GM23338 (cell line): ENCODE data around the gene TTLL13. TPM values are rescaled to one million over a fixed set of nuclear protein-coding genes. Genes with fewer than 3 reads are reported as not detected.

ENCODE experiments used
- ATAC-seq: fragments of 200-7000 bp; cut with Tn5 transposase; 3 replicates; pipeline ENCODE4 v1.9.1; 2020
- DNase-seq: peaks from one replicate; pipeline ENCODE4 v3.0.0-alpha.2; 2015; ENCODE audit warnings: low spot score
- H2AFZ ChIP-seq: fragments of 200-600 bp; sonication (generic); 2 replicates; pipeline ENCODE4 v1.8.0; 2016; ENCODE audit warnings: antibody characterized with exemption, mild to moderate bottlenecking, moderate library complexity
- H3F3A ChIP-seq: fragments of 200-600 bp; sonication (generic); replicated peaks from 2 replicates; pipeline ENCODE4 v1.8.0; 2017; ENCODE audit warnings: antibody characterized with exemption, mixed run types, low read depth
- H3K27ac ChIP-seq: fragments of 200-600 bp; sonication (generic); 2 replicates; pipeline ENCODE4 v1.6.1; 2016; ENCODE audit warnings: low read depth
- H3K27me3 ChIP-seq: fragments of 200-600 bp; sonication (generic); 2 replicates; pipeline ENCODE4 v1.8.0; 2016; ENCODE audit warnings: mild to moderate bottlenecking, mixed run types, moderate library complexity; ENCODE audit not compliant: insufficient read depth
- H3K36me3 ChIP-seq: fragments of 200-600 bp; sonication (generic); 2 replicates; pipeline ENCODE4 v1.8.0; 2016; ENCODE audit warnings: mild to moderate bottlenecking; ENCODE audit not compliant: insufficient read depth
- H3K4me1 ChIP-seq: fragments of 200-600 bp; sonication (generic); 2 replicates; pipeline ENCODE4 v1.8.0; 2016; ENCODE audit warnings: mild to moderate bottlenecking, moderate library complexity; ENCODE audit not compliant: insufficient read depth
- H3K4me2 ChIP-seq: fragments of 200-600 bp; sonication (generic); 2 replicates; pipeline ENCODE4 v1.7.1; 2017; ENCODE audit warnings: mixed run types
- H3K4me3 ChIP-seq: fragments of 200-600 bp; sonication (generic); 2 replicates; pipeline ENCODE4 v1.6.1; 2016; ENCODE audit warnings: mixed run types
- H3K79me2 ChIP-seq: fragments of 200-600 bp; sonication (generic); replicated peaks from 2 replicates; pipeline ENCODE4 v1.8.0; 2017; ENCODE audit warnings: mild to moderate bottlenecking; ENCODE audit not compliant: insufficient read depth
- H3K9me2 ChIP-seq: fragments of 200-600 bp; sonication (generic); 2 replicates; pipeline ENCODE4 v1.8.0; 2017; ENCODE audit not compliant: insufficient read depth
- H4K20me1 ChIP-seq: fragments of 200-600 bp; sonication (generic); replicated peaks from 2 replicates; pipeline ENCODE4 v1.8.0; 2017; ENCODE audit warnings: mild to moderate bottlenecking; ENCODE audit not compliant: insufficient read depth
- H3K27ac Mint-ChIP-seq: 2 replicates; pipeline ENCODE4 v1.8.0; 2020; ENCODE audit warnings: inconsistent platforms, mild to moderate bottlenecking, moderate library complexity, mixed read lengths
- H3K27me3 Mint-ChIP-seq: 3 replicates; pipeline ENCODE4 v1.8.0; 2022; ENCODE audit warnings: low read depth, mild to moderate bottlenecking, moderate library complexity, mixed read lengths, inconsistent platforms; ENCODE audit not compliant: insufficient read depth, poor library complexity
- H3K36me3 Mint-ChIP-seq: 3 replicates; pipeline ENCODE4 v1.8.0; 2021; ENCODE audit warnings: low read depth, mild to moderate bottlenecking, inconsistent platforms, moderate library complexity, mixed read lengths
- H3K4me1 Mint-ChIP-seq: 3 replicates; pipeline ENCODE4 v1.8.0; 2020; ENCODE audit warnings: mild to moderate bottlenecking, inconsistent platforms, mixed read lengths
- H3K4me3 Mint-ChIP-seq: 3 replicates; pipeline ENCODE4 v1.8.0; 2021; ENCODE audit warnings: moderate library complexity, mild to moderate bottlenecking, inconsistent platforms, mixed read lengths
- H3K9me3 Mint-ChIP-seq: 3 replicates; pipeline ENCODE4 v1.8.0; 2020; ENCODE audit warnings: moderate library complexity, mild to moderate bottlenecking, inconsistent platforms, mixed read lengths
- CREB1 ChIP-seq: fragments of 250-450 bp; sonication (Bioruptor Pico); IDR thresholded peaks from 2 replicates; pipeline ENCODE4 v1.5.0; 2020; ENCODE audit warnings: low read depth, mild to moderate bottlenecking, moderate library complexity
- EZH2 ChIP-seq: fragments of 200-600 bp; sonication (generic); IDR thresholded peaks from one replicate; pipeline ENCODE4 v1.8.0; 2017; ENCODE audit warnings: antibody characterized with exemption, mild to moderate bottlenecking, low read depth; ENCODE audit not compliant: unreplicated experiment
- EZH2phosphoT487 ChIP-seq: fragments of 200-600 bp; sonication (generic); IDR thresholded peaks from one replicate; pipeline ENCODE4 v1.8.1; 2018; ENCODE audit warnings: antibody characterized with exemption; ENCODE audit not compliant: unreplicated experiment
- JUNB ChIP-seq: IDR thresholded peaks from one replicate; pipeline ENCODE4 v1.6.1; 2016; ENCODE audit warnings: antibody characterized with exemption; ENCODE audit not compliant: unreplicated experiment
- NANOG ChIP-seq: IDR thresholded peaks from 2 replicates; pipeline ENCODE4 v1.6.1; 2016; ENCODE audit warnings: antibody characterized with exemption, borderline replicate concordance
- POLR2AphosphoS5 ChIP-seq: IDR thresholded peaks from 2 replicates; pipeline ENCODE4 v1.6.1; 2016; ENCODE audit warnings: antibody characterized with exemption, low read depth
- STAT1 ChIP-seq: IDR thresholded peaks from one replicate; pipeline ENCODE4 v1.6.1; 2016; ENCODE audit warnings: antibody characterized with exemption; ENCODE audit not compliant: unreplicated experiment
- ZNF114 ChIP-seq: fragments of 250-450 bp; sonication (Bioruptor Pico); IDR thresholded peaks from 2 replicates; pipeline ENCODE4 v1.5.0; 2020; ENCODE audit warnings: mild to moderate bottlenecking, moderate library complexity
- ZNF331 ChIP-seq: fragments of 250-450 bp; sonication (Bioruptor Pico); IDR thresholded peaks from 2 replicates; pipeline ENCODE4 v1.5.0; 2020; ENCODE audit warnings: low read depth, mild to moderate bottlenecking, moderate library complexity
- ZNF462 ChIP-seq: fragments of 250-450 bp; sonication (Bioruptor Pico); IDR thresholded peaks from 2 replicates; pipeline ENCODE4 v1.5.0; 2020; ENCODE audit warnings: mild to moderate bottlenecking, moderate library complexity
- polyA plus RNA-seq: library from polyadenylated mRNA; unstranded; fragments of >200 nt; fragmentation: Nextera tagmentation; extraction: Ambion mirVana; gene quantifications from 2 replicates; pipeline ENCODE4 v1.2.1, GENCODE V29; 2016
- total RNA-seq: library from RNA; depleted of rRNA; stranded (reverse); fragments of >200 nt; shearing (Covaris generic); gene quantifications from 2 replicates; pipeline ENCODE4 v1.2.3, GENCODE V29; 2014
- TF ChIP-seq, protein P1 (sequence below), 2 experiments: fragments of 200-600 bp in 1 of 2; sonication (generic) in 1 of 2; conservative IDR thresholded peaks; 2 replicates each; pipeline versions ENCODE4 v1.5.1 to v1.6.1; 2016 to 2017; ENCODE audit warnings: antibody characterized with exemption in 2 of 2, low read depth in 2 of 2, mild to moderate bottlenecking in 2 of 2, moderate library complexity in 1 of 2
- TF ChIP-seq, protein P2 (sequence below): IDR thresholded peaks from 2 replicates; pipeline ENCODE4 v1.6.1; 2016; ENCODE audit warnings: antibody characterized with exemption

The TTLL13 gene
- total and polyA plus RNA-seq, 2 experiments from 2014 or later: not detected

DNA sequence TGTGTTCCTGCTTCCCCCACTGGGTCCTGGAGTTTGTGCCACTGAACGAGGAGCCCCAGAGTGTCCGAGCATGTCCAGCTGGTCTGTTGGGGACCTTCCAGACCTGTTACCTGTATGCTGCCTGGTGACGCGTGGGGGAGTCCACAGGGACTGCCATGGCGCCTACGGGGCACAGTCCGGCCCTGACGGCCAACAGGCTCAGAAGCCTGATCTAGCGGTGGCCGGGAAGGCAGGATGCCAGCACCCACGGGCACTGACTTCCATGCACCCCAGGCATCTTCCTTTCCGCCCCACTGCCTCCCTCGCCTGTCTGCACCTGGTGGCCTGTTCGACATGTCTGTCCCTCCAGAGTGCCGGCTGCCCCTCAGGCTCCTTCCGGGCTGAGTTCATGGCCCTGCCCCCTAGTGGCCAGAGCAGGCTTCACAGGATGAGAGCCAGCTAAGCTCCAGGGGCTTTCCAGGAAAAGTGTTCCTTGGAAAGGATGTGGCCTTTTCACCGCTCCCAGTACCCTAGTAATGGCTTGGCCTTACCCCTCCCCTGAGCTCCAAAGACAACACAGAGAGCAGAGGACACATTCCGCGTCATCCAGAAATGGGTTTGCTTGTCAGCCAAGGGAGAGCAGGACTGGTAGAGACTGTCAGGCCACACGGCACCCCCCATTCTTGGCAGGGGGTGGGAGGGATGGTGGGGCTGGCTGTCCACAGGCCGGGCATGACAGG, 51.8 kb downstream of the TTLL13 start:
- peaks cover 6% of the 10 kb centered on the region; the same call in 1 of the 2 replicates for H3K4me1 ChIP-seq
- TF ChIP-seq CREB1 (CRISPR knock-in tag) (peak; percentile 16; the same call in 1 of the 2 replicates), ZNF331 (CRISPR knock-in tag) (no peak), POLR2AphosphoS5 (peak; percentile 48; the same call in 1 of the 2 replicates)
- TF ChIP-seq, protein P1, sequence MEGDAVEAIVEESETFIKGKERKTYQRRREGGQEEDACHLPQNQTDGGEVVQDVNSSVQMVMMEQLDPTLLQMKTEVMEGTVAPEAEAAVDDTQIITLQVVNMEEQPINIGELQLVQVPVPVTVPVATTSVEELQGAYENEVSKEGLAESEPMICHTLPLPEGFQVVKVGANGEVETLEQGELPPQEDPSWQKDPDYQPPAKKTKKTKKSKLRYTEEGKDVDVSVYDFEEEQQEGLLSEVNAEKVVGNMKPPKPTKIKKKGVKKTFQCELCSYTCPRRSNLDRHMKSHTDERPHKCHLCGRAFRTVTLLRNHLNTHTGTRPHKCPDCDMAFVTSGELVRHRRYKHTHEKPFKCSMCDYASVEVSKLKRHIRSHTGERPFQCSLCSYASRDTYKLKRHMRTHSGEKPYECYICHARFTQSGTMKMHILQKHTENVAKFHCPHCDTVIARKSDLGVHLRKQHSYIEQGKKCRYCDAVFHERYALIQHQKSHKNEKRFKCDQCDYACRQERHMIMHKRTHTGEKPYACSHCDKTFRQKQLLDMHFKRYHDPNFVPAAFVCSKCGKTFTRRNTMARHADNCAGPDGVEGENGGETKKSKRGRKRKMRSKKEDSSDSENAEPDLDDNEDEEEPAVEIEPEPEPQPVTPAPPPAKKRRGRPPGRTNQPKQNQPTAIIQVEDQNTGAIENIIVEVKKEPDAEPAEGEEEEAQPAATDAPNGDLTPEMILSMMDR (conservative IDR thresholded peaks at IDR 0.05; ENCODE audit: low read depth in 2 of 2): peak; percentile 85 to 96
- H3K9me3 Mint-ChIP-seq: no peaks in the 10 kb centered on the region
- peaks cover 16% of the 10 kb centered on the region for H3K4me1 Mint-ChIP-seq
- no peak overlapping the region for H3K4me3 ChIP-seq
- no peak overlapping the region for H3K4me2 ChIP-seq
- peak overlapping the region; percentile 70; the same call in 1 of the 2 replicates for H2AFZ ChIP-seq
- ATAC-seq: peak; percentile 94
- no peaks in the 10 kb centered on the region for H3K79me2 ChIP-seq
- no peaks in the 10 kb centered on the region for H3F3A ChIP-seq
- no peaks in the 10 kb centered on the region for H3K9me2 ChIP-seq
- peak; percentile 95 for DNase-seq
- H3K27me3 Mint-ChIP-seq: peaks cover 2% of the 10 kb centered on the region
- no peak overlapping the region for H3K4me3 Mint-ChIP-seq
- H3K36me3 Mint-ChIP-seq: no peaks in the 10 kb centered on the region
- H3K27ac Mint-ChIP-seq: no peak overlapping the region
- no peaks in the 10 kb centered on the region for H3K27me3 ChIP-seq
- H3K27ac ChIP-seq: no peak overlapping the region
- no peaks in the 10 kb centered on the region for H4K20me1 ChIP-seq
- H3K36me3 ChIP-seq: no peaks in the 10 kb centered on the region

DNA sequence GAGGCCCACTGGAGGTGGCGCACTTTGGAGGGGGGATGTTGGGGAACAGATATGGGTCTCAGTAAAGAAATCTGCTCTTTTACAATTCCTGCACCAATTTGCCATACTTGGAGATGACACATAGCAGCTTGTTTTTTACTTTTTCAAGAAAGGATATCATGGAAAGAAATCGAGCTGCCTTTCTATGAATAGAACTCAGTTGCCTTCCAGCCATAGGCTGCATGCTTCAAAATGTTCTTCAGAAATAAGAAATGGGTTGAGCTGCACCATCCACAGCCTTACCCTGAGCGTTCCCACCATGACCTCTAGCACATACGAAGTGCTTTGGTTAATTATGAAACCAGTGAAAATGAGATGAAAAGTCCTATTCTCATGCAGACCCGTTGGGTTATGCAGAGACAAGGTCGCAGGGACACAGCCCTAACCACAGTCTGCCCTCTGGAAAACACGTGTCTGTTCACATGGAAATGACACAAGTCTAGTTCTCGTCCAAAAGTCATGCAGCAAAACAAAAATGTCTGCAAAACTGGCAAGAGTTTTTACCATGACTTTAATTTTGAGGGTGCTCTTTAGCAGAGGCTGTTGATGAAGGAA, 52.4 kb downstream of the TTLL13 start:
- DNase-seq (no peak), ATAC-seq (no peak)
- H3K9me2 ChIP-seq: no peaks in the 10 kb centered on the region
- peak overlapping the region; percentile 35; the same call in 1 of the 2 replicates for H2AFZ ChIP-seq
- H3K4me1 ChIP-seq: peaks cover 6% of the 10 kb centered on the region; the same call in 1 of the 2 replicates
- H3K4me3 Mint-ChIP-seq: no peak overlapping the region
- H3K36me3 Mint-ChIP-seq: no peaks in the 10 kb centered on the region
- no peaks in the 10 kb centered on the region for H4K20me1 ChIP-seq
- H3K27me3 Mint-ChIP-seq: peaks cover 2% of the 10 kb centered on the region
- H3K36me3 ChIP-seq: no peaks in the 10 kb centered on the region
- H3K27me3 ChIP-seq: no peaks in the 10 kb centered on the region
- no peak overlapping the region for H3K4me3 ChIP-seq
- H3K4me1 Mint-ChIP-seq: peaks cover 16% of the 10 kb centered on the region
- H3F3A ChIP-seq: no peaks in the 10 kb centered on the region
- H3K4me2 ChIP-seq: no peak overlapping the region
- H3K27ac Mint-ChIP-seq: no peak overlapping the region
- no peaks in the 10 kb centered on the region for H3K79me2 ChIP-seq
- H3K27ac ChIP-seq: no peak overlapping the region
- H3K9me3 Mint-ChIP-seq: no peaks in the 10 kb centered on the region
- TF ChIP-seq, protein P2, sequence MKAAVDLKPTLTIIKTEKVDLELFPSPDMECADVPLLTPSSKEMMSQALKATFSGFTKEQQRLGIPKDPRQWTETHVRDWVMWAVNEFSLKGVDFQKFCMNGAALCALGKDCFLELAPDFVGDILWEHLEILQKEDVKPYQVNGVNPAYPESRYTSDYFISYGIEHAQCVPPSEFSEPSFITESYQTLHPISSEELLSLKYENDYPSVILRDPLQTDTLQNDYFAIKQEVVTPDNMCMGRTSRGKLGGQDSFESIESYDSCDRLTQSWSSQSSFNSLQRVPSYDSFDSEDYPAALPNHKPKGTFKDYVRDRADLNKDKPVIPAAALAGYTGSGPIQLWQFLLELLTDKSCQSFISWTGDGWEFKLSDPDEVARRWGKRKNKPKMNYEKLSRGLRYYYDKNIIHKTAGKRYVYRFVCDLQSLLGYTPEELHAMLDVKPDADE: no peak
- no peak for TF ChIP-seq CREB1 (CRISPR knock-in tag)
- no peak for TF ChIP-seq ZNF114 (CRISPR knock-in tag)
- no peak for TF ChIP-seq ZNF462 (CRISPR knock-in tag)
- TF ChIP-seq EZH2: no peak
- no peak for TF ChIP-seq JUNB
- TF ChIP-seq POLR2AphosphoS5: no peak
- TF ChIP-seq ZNF331 (CRISPR knock-in tag): no peak
- no peak for TF ChIP-seq EZH2phosphoT487
- no peak for TF ChIP-seq NANOG
- no peak for TF ChIP-seq STAT1
